ENCODE data around the gene CNTN4.

GRCh38 chr3:2927259-2927658 lies 828.6 kb downstream of the CNTN4 start:
- TF ChIP-seq, protein P1, sequence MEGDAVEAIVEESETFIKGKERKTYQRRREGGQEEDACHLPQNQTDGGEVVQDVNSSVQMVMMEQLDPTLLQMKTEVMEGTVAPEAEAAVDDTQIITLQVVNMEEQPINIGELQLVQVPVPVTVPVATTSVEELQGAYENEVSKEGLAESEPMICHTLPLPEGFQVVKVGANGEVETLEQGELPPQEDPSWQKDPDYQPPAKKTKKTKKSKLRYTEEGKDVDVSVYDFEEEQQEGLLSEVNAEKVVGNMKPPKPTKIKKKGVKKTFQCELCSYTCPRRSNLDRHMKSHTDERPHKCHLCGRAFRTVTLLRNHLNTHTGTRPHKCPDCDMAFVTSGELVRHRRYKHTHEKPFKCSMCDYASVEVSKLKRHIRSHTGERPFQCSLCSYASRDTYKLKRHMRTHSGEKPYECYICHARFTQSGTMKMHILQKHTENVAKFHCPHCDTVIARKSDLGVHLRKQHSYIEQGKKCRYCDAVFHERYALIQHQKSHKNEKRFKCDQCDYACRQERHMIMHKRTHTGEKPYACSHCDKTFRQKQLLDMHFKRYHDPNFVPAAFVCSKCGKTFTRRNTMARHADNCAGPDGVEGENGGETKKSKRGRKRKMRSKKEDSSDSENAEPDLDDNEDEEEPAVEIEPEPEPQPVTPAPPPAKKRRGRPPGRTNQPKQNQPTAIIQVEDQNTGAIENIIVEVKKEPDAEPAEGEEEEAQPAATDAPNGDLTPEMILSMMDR (IDR thresholded peaks at IDR 0.05): no peak
- no peak for TF ChIP-seq POLR2A (IDR thresholded peaks at IDR 0.05)

Data from right lobe of liver (tissue), 4 donors.